Panc1 (cell line): Measurements from ENCODE around the gene ABCC3. TPM values are rescaled to one million over a fixed set of nuclear protein-coding genes. Genes with fewer than 3 reads are reported as not detected.
A peak's percentile ranks its signal among the peaks of the same experiment; 100 is the strongest.
"Not testable (repeated sequence)": the region's sequence is repeated elsewhere in the genome, so short reads cannot be mapped to it uniquely, and the experiment has no call there.

ENCODE experiments used
- ATAC-seq: fragments of 200-7000 bp; cut with Tn5 transposase; 2 replicates; pipeline ENCODE4 v1.9.1; 2020; ENCODE audit warnings: mild to moderate bottlenecking, moderate library complexity
- BruUV-seq: library from RNA; stranded (reverse); fragments of 400-500 nt; replicated peaks from 2 replicates; lab custom pipeline; 2021; lab: Mats Ljungman, UMichigan
- CTCF ChIA-PET: fragments of 300-600 bp; sonication (Branson Sonifier 250); formaldehyde crosslinking; loops from one replicate; lab custom pipeline; 2022; ENCODE audit warnings: antibody characterized with exemption; lab: Charles Lee
- POLR2A ChIA-PET: fragments of 300-600 bp; sonication (Branson Sonifier 250); formaldehyde crosslinking; loops from one replicate; lab custom pipeline; 2022; ENCODE audit warnings: antibody characterized with exemption; lab: Charles Lee
- DNase-seq: peaks from one replicate; pipeline ENCODE4 v3.0.0-alpha.2; 2010; ENCODE audit warnings: low read depth, low spot score
- H3K27ac ChIP-seq: 2 replicates; pipeline ENCODE4 v1.5.1; 2011; ENCODE audit warnings: mild to moderate bottlenecking, low read length, inconsistent platforms
- H3K27me3 ChIP-seq: fragments of 200-500 bp; sonication (Bioruptor generic); 2 replicates; pipeline ENCODE4 v1.6.0; 2014; ENCODE audit warnings: low read length, inconsistent platforms; ENCODE audit not compliant: control insufficient read depth, insufficient read depth
- H3K36me3 ChIP-seq: fragments of 200-500 bp; sonication (Bioruptor generic); 2 replicates; pipeline ENCODE4 v1.5.1; 2014; ENCODE audit warnings: inconsistent platforms, mild to moderate bottlenecking, low read length, moderate library complexity; ENCODE audit not compliant: control insufficient read depth, insufficient read depth
- H3K4me1 ChIP-seq: 2 replicates; pipeline ENCODE4 v1.5.1; 2011; ENCODE audit warnings: inconsistent platforms, mild to moderate bottlenecking, low read length, moderate library complexity; ENCODE audit not compliant: control insufficient read depth, insufficient read depth
- H3K4me3 ChIP-seq, 2 experiments: 2 replicates each; pipeline ENCODE4 v1.5.1; 2011 to 2012; ENCODE audit warnings: low read depth in 2 of 2, low read length in 2 of 2, mild to moderate bottlenecking in 2 of 2, inconsistent platforms in 1 of 2, moderate library complexity in 1 of 2
- H3K9me3 ChIP-seq: fragments of 200-500 bp; sonication (Bioruptor generic); 2 replicates; pipeline ENCODE4 v1.5.1; 2014; ENCODE audit warnings: low read depth, mild to moderate bottlenecking, inconsistent platforms, low read length, moderate library complexity; ENCODE audit not compliant: control insufficient read depth, insufficient read depth
- POLR2AphosphoS5 ChIP-seq: IDR thresholded peaks from 2 replicates; pipeline ENCODE4 v1.6.1; 2012; ENCODE audit warnings: mild to moderate bottlenecking, low read depth, low read length, moderate library complexity
- REST ChIP-seq, 2 experiments: IDR thresholded peaks; 2 replicates each; pipeline ENCODE4 v1.6.1; 2011 to 2012; ENCODE audit warnings: low read depth in 2 of 2, control low read depth in 1 of 2, low read length in 1 of 2, mild to moderate bottlenecking in 1 of 2, moderate library complexity in 1 of 2; ENCODE audit not compliant: insufficient read depth in 1 of 2
- SIN3A ChIP-seq: IDR thresholded peaks from 2 replicates; pipeline ENCODE4 v1.6.1; 2012; ENCODE audit warnings: low read depth, mild to moderate bottlenecking, low read length, moderate library complexity, borderline replicate concordance; ENCODE audit not compliant: insufficient read depth
- TCF7L2 ChIP-seq: IDR thresholded peaks from 2 replicates; pipeline ENCODE4 v1.6.1; 2011; ENCODE audit warnings: mild to moderate bottlenecking, low read depth, low read length, inconsistent platforms
- in situ Hi-C: cut with HindIII; loops from 2 replicates; pipeline ENCODE4 v1.10.0; 2016; ENCODE audit warnings: low sequenced_read_pairs, low pct_unique_long_range_greater_than_20kb
- intact Hi-C: fragments of 100-400 bp; cut with micrococcal nuclease; formaldehyde crosslinking; loops from one replicate; pipeline ENCODE4 v1.10.0; 2022; ENCODE audit not compliant: unreplicated experiment
- total RNA-seq: library from RNA; stranded (reverse); gene quantifications from one replicate; pipeline ENCODE4 v1.2.1, GENCODE V29; 2021; ENCODE audit not compliant: unreplicated experiment
- TF ChIP-seq, protein P1 (sequence below): fragments of 450-650 bp; IDR thresholded peaks from 2 replicates; pipeline ENCODE4 v1.5.1; 2017; ENCODE audit warnings: mild to moderate bottlenecking

The ABCC3 gene
- total RNA-seq, 1 experiment from 2014 or later: 128 TPM

- POLR2A ChIA-PET: interaction anchor here (0.5 kb wide), 1 partner anchor 35 kb away, joined by 4 read pairs; no protein-coding TSS in a partner anchor
- H3K4me3 ChIP-seq: no peak overlapping the region
- H3K9me3 ChIP-seq: no peaks in the 10 kb centered on the region
- no peak for DNase-seq
- CTCF ChIA-PET: interaction anchor here (0.6 to 1.3 kb wide), 2 partner anchors 15 to 52 kb away, joined by 3 read pairs; no protein-coding TSS in a partner anchor
- intact Hi-C loops (no loop called here), in situ Hi-C loops (no loop called here)
- no peaks in the 10 kb centered on the region for H3K27me3 ChIP-seq
- TF ChIP-seq, protein P1, sequence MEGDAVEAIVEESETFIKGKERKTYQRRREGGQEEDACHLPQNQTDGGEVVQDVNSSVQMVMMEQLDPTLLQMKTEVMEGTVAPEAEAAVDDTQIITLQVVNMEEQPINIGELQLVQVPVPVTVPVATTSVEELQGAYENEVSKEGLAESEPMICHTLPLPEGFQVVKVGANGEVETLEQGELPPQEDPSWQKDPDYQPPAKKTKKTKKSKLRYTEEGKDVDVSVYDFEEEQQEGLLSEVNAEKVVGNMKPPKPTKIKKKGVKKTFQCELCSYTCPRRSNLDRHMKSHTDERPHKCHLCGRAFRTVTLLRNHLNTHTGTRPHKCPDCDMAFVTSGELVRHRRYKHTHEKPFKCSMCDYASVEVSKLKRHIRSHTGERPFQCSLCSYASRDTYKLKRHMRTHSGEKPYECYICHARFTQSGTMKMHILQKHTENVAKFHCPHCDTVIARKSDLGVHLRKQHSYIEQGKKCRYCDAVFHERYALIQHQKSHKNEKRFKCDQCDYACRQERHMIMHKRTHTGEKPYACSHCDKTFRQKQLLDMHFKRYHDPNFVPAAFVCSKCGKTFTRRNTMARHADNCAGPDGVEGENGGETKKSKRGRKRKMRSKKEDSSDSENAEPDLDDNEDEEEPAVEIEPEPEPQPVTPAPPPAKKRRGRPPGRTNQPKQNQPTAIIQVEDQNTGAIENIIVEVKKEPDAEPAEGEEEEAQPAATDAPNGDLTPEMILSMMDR: no peak
- no peak for TF ChIP-seq POLR2AphosphoS5
- TF ChIP-seq SIN3A: no peak
- no peak for TF ChIP-seq TCF7L2
- TF ChIP-seq REST (IDR thresholded peaks at IDR 0.05; ENCODE audit: insufficient read depth in 1 of 2, low read depth in 2 of 2, low read length in 1 of 2): no peak
- H3K36me3 ChIP-seq: no peaks in the 10 kb centered on the region
- H3K4me1 ChIP-seq: peaks cover 20% of the 10 kb centered on the region
- ATAC-seq: no peak
- H3K27ac ChIP-seq: peak overlapping the region; percentile 49; the same call in 1 of the 2 replicates
- BruUV-seq: no TSS peak
Observed at GRCh38 chr17:50680126-50680525, 45.4 kb downstream of the ABCC3 start.

- H3K9me3 ChIP-seq, POLR2A ChIA-PET, H3K36me3 ChIP-seq, in situ Hi-C loops, H3K4me3 ChIP-seq, DNase-seq, H3K27me3 ChIP-seq, BruUV-seq, intact Hi-C loops: not testable (repeated sequence)
- CTCF ChIA-PET: interaction anchor here (0.6 to 1.3 kb wide), 4 partner anchors 14 to 53 kb away, joined by 3 read pairs; no protein-coding TSS in a partner anchor
- peak overlapping the region; percentile 52 for H3K27ac ChIP-seq
- peak; percentile 4; the same call in 1 of the 2 replicates for ATAC-seq
- peaks cover 24% of the 10 kb centered on the region for H3K4me1 ChIP-seq
Observed at GRCh38 chr17:50680543-50681262, 46.0 kb downstream of the ABCC3 start.
